GM23248 (cell line): ENCODE results near the gene C2orf49.

Source experiments
- EZH2 ChIP-seq: fragments of 200-600 bp; sonication (generic); IDR thresholded peaks from 2 replicates; pipeline ENCODE4 v1.6.1; 2018; ENCODE audit warnings: antibody characterized with exemption, mild to moderate bottlenecking; ENCODE audit not compliant: insufficient read depth, poor library complexity, severe bottlenecking
- EZH2phosphoT487 ChIP-seq: fragments of 200-600 bp; sonication (generic); IDR thresholded peaks from 2 replicates; pipeline ENCODE4 v1.6.1; 2018; ENCODE audit warnings: antibody characterized with exemption, moderate library complexity, mild to moderate bottlenecking, low read depth; ENCODE audit not compliant: insufficient read depth

GRCh38 chr2:105391763-105392662, 54.7 kb downstream of the C2orf49 start:
- TF ChIP-seq EZH2 (no peak), EZH2phosphoT487 (no peak)
